ENCODE data around the gene KLRD1. TPM values are rescaled to one million over a fixed set of nuclear protein-coding genes. Genes with fewer than 3 reads are reported as not detected.
"Not testable (repeated sequence)": the region's sequence is repeated elsewhere in the genome, so short reads cannot be mapped to it uniquely, and the experiment has no call there.

Gene KLRD1
- total RNA-seq, 1 donor from 2014 or later: 13.6 TPM

- DNase-seq: no peak
- H3K4me1 ChIP-seq: peaks cover 26% of the 10 kb centered on the region
- intact Hi-C loops (cut with DNase I): no loop called here
These were observed 59.2 kb downstream of the KLRD1 start for GRCh38 chr12:10366875-10367274.

GRCh38 chr12:10367714-10368113, 60.0 kb downstream of the KLRD1 start:
- H3K4me3 ChIP-seq; H3K27me3 ChIP-seq (ENCODE audit: low read depth); DNase-seq; H3K36me3 ChIP-seq; H3K27ac ChIP-seq; intact Hi-C loops (cut with DNase I); H3K9me3 ChIP-seq; ATAC-seq: not testable (repeated sequence)
- H3K4me1 ChIP-seq: peaks cover 34% of the 10 kb centered on the region

More at GRCh38 chr12:10366875-10367274, 59.2 kb downstream of the KLRD1 start:
- peak in 1 of 2 donors; percentile 24 for ATAC-seq
- no peaks in the 10 kb centered on the region for H3K27me3 ChIP-seq (ENCODE audit: low read depth)
- H3K9me3 ChIP-seq: no peaks in the 10 kb centered on the region
- peak overlapping the region; percentile 90 for H3K27ac ChIP-seq
- TF ChIP-seq CTCF (IDR thresholded peaks at IDR 0.05): no peak
- no peak overlapping the region for H3K4me3 ChIP-seq
- no peaks in the 10 kb centered on the region for H3K36me3 ChIP-seq

GRCh38 chr12:10368206-10369171, 60.8 kb downstream of the KLRD1 start:
- H3K27ac ChIP-seq: peak overlapping the region; percentile 25
- H3K9me3 ChIP-seq: no peaks in the 10 kb centered on the region
- no peaks in the 10 kb centered on the region for H3K36me3 ChIP-seq
- no peak overlapping the region for H3K4me3 ChIP-seq
- peaks cover 31% of the 10 kb centered on the region for H3K4me1 ChIP-seq
- no peak for DNase-seq
- intact Hi-C loops (cut with DNase I): no loop called here
- no peaks in the 10 kb centered on the region for H3K27me3 ChIP-seq (ENCODE audit: low read depth)
- TF ChIP-seq CTCF (IDR thresholded peaks at IDR 0.05): no peak
- ATAC-seq: no peak

GRCh38 chr12:10369557-10370415, 62.1 kb downstream of the KLRD1 start:
- no peaks in the 10 kb centered on the region for H3K27me3 ChIP-seq (ENCODE audit: low read depth)
- intact Hi-C loops (cut with DNase I): no loop called here
- ATAC-seq (no peak), DNase-seq (no peak)
- H3K4me3 ChIP-seq: no peak overlapping the region
- H3K4me1 ChIP-seq: peaks cover 36% of the 10 kb centered on the region
- no peaks in the 10 kb centered on the region for H3K36me3 ChIP-seq
- no peak overlapping the region for H3K27ac ChIP-seq
- no peak for TF ChIP-seq CTCF (IDR thresholded peaks at IDR 0.05)
- H3K9me3 ChIP-seq: no peaks in the 10 kb centered on the region

- intact Hi-C loops (cut with DNase I); H3K27ac ChIP-seq; H3K9me3 ChIP-seq; H3K36me3 ChIP-seq; DNase-seq; H3K4me3 ChIP-seq; H3K27me3 ChIP-seq (ENCODE audit: low read depth); ATAC-seq: not testable (repeated sequence)
- peaks cover 18% of the 10 kb centered on the region for H3K4me1 ChIP-seq
These were observed 64.3 kb downstream of the KLRD1 start for GRCh38 chr12:10371893-10372535.

- no peak overlapping the region for H3K4me3 ChIP-seq
- H3K27ac ChIP-seq: peak overlapping the region; percentile 18
- H3K36me3 ChIP-seq: no peaks in the 10 kb centered on the region
- intact Hi-C loops (cut with DNase I): no loop called here
- ATAC-seq (peak; percentile 61 to 65), DNase-seq (no peak)
- H3K4me1 ChIP-seq: peaks cover 16% of the 10 kb centered on the region
- no peak for TF ChIP-seq CTCF (IDR thresholded peaks at IDR 0.05)
- no peaks in the 10 kb centered on the region for H3K9me3 ChIP-seq
- H3K27me3 ChIP-seq (ENCODE audit: low read depth): no peaks in the 10 kb centered on the region
These were observed 64.9 kb downstream of the KLRD1 start for GRCh38 chr12:10372559-10372958.

Measured in lower lobe of right lung (tissue), 2 donors.